Measurements from ENCODE around the gene SEMA3E.
"Not testable (repeated sequence)": the region's sequence is repeated elsewhere in the genome, so short reads cannot be mapped to it uniquely, and the experiment has no call there.

Gene SEMA3E

DNA sequence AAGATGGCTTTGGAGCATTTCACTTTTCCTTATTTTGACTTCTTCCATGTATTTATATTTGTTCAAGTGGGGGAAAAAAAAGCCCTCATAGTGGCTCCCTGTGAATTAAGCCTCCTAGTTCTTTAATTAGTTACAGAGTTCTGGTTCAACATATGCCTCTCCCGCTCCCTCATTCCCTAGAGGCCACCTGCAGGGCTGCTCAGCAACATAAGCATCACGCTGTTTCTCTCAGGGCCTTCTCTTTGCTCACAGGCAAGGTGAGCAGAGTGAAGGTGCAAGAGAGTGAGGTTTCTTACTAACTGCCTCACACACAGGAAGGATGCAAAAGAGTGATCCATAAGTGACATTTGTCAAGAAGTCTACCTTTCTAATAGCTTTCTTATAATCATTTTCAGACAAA lies 196.7 kb downstream of the SEMA3E start:
- no peak for DNase-seq (ENCODE audit: low read depth)

DNA sequence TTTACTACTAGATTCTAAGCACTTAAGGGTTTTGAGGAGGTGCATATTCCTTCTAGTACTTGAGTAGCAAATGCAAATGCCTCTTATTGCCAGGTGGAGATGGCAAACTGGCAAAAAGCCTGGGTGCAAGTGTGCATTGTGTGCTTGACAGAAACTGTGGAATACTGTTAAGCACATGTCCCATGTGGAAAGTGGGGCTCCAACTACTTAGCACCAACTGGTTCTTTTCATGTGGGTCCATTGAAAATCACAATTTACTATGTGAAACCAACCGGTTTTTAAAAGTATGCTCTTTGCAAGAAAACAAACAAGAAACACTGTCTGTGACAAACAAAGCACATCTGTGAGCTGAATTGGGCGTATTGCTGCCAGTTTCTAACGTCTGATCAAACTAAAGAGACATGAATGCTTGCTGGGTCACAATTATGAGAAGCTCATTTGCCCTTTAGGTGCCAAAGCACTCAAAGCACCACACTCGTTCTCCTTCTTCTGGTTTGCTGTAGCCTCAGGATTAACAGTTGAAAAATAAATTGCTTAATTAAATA lies 197.4 kb downstream of the SEMA3E start:
- no peak for DNase-seq (ENCODE audit: low read depth)

DNA sequence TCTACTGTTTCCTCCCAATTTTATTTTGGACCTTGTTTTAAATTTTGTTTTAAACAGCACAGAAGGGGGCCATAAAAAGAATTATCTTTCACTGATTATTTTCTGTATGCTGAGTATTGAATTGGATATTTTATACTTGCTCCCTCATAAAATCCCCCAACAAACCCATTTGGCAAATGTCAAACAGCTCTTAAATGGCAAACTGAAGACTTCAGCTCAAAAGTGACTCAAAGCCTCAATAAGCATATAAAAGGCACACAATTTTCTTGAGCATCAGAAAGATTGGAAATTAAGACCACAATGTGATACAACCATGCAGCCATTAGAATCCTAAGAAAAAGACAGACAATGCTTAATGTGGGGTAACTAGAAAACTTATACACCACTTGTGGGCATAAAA lies 199.2 kb downstream of the SEMA3E start:
- no peak for DNase-seq (ENCODE audit: low read depth)

DNA sequence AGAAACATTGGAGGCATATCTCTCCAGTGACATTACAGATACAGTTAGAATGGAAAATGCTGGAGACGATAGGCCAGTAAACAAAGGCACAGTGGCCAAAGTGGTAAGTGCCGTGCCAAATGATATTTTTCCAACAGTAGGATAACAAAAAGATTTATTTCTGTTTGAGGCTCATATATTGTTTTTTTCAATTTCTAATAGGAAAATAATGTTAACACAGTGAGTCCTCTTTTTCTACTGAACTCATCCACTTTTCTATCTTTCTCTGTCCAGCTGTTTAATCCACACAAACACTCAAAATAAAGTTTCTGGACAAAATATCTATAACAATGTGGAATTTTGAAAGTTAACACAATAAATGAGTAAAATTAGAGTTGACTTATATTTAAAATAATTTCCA lies 201.3 kb downstream of the SEMA3E start:
- DNase-seq (ENCODE audit: low read depth), result no peak

DNA sequence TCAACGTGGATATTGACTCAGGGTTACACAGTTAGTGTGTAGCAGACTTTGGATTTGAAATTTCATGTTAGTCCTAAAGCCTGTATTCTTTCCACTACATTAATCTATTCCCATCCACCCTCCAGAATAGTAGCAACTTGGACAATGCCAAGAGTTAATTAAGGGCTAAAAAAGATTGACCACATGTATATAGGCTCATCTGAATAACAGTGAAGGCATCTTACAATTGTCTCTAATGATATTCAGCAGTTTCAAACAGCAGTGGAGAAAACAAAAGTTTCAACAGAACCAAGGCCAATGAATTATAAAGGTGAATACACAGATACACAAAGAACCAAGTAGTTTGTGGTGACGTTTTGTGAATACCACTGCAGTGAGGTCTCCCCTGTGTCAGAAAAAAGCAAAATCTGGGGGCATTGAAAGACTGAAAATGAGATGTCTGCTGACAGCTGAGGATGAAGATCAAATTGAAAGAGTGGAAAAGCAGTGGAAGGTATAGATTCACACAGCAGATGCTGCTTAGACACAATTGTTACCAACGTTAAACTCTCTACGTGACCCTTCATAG lies 202.8 kb downstream of the SEMA3E start:
- DNase-seq (ENCODE audit: low read depth), result no peak

DNA sequence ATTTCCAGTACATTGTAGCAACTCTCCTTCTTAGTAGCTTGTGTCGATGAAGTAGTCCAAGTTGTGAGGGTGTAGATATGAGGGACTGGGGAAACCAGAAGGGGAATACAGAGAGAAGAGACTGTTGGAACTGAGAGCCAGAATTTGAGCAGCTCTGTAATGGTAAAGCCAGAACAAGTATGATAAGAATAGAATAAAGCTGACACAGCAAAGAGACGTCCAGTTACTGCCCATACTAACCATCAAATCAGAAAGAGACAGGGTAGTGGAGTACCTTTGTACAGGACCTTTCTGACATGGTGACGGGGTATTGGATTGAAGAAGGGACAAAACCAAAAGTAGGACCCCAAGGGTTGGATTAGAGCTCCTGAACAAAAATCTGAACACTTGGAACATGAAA lies 206.0 kb downstream of the SEMA3E start:
- DNase-seq (ENCODE audit: low read depth), result no peak

DNA sequence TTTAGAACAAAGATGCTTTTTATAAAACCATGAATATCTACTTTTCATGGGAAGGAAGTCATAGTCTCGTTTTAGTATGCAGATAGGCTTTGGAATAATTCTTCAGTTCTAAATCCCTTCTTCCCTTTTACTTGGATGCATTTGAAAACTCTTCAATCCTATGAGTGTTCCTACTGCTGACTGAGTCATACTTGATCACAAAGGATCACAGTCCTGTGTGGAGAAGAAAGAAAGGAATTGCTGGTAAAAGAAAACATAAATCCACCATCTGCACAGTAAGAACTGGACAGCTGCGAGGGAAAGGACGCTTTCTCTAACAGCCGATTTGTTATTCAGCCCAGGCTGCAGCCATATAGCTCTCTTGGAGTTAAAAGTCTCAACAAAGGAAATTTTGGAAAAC lies 209.9 kb downstream of the SEMA3E start:
- DNase-seq (ENCODE audit: low read depth), result no peak

DNA sequence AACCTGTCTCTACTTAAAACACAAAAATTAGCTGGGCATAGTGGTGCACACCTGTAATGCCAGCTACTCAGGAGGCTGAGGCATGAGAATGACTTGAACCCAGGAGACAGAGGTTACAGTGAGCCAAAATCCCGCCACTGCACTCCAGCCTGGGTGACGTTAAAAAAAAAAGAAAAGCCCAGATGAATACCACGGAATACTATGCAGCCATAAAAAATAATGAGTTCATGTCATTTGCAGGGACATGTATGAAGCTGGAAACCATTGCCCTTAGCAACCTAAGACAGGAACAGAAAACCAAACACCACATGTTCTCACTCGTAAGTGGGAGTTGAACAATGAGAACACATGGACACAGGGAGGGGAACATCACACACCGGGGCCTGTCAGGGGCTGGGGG lies 218.7 kb downstream of the SEMA3E start:
- not testable (repeated sequence) for DNase-seq (ENCODE audit: low read depth)

DNA sequence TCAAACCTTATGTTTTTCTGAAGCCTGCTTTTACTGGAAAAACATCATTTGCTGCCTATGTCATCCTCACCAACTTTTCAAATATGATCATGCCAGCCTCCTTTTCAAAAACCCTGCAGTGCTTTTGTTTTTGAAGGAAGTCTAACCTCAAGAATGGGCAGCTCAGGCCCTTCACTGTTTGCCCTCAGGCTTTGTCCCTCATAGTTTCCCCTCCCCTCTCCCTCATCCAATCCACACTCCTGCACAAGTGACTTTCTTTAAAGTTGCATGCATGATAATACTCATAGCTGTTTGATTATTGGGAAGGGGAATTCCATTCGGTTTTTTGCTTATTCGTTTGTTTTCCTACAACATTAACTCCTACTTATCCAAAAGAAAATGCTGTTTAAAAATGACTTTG lies 219.4 kb downstream of the SEMA3E start:
- DNase-seq (ENCODE audit: low read depth), result no peak

DNA sequence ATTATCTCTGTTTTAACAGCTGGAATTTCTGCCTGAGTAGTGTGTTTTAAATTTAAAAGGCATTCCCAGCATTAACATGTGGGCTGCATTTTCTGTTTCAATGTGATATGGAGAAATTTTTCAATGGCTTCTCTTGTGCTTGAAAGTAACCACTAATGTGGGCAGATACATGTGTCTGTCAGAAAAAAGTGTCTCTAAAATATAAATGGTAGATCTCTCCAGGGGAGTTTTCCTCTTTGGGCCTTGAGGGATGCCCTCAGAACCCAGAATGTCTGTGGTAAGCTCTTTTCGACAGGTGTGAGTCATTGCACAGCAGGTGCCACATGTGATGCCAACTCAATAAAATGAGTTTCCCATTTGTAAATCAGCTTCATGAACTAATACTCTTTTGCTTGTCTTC lies 221.1 kb downstream of the SEMA3E start:
- no peak for DNase-seq (ENCODE audit: low read depth)

DNA sequence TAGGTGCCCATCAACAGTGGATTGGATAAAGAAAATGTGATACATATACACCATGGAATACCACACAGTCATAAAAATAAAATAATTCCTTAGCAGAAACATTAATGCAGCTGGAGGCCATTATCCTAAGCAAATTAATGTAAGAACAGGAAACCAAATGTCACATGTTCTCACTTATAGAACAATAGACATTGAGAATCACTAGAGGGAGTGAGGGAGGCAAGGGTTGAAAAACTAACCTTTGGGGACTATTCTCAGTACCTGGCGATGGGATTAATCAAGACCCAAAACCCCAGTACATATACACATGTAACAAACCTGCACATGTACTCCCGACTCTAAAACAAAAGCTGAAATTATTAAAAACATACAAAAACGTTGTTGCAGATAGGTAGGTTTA lies 222.6 kb downstream of the SEMA3E start:
- DNase-seq (ENCODE audit: low read depth), result no peak

DNA sequence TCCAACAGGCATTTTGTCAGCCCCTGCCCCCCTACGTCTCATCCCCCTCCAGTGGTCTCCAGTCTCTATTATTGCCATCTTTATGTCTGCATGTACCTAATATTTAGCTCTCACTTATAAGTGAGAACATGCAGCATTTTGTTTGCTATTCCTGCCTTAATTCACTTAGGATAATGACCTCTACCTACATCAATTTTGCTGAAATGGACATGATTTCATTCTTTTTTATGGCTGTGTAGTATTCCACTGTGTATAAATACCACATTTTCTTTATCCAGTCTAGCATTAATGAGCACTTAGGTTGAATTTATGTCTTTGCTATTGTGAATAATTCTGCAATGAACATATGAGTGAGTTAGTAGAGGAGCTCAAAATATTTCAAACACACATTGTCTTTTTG lies 229.9 kb downstream of the SEMA3E start:
- no peak for DNase-seq (ENCODE audit: low read depth)

DNA sequence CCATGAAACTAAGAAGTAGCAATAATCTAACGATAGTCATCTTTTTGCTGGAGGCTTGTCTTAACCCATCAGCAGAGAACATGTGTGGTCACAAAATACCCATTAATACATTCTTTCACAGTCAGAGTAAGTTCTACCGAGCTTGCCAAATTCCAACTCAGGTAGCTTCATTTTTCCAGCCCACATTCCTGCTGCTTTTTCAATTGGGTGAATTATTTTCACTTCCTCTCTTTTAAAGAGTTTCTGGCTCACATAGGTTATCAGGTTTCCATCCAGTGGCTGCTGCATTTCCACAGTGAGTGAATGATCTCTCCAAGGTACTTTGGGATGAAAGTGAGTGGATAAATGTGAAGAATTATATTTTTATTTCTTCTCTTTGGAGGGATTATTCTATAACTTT lies 233.1 kb downstream of the SEMA3E start:
- no peak for DNase-seq (ENCODE audit: low read depth)

DNA sequence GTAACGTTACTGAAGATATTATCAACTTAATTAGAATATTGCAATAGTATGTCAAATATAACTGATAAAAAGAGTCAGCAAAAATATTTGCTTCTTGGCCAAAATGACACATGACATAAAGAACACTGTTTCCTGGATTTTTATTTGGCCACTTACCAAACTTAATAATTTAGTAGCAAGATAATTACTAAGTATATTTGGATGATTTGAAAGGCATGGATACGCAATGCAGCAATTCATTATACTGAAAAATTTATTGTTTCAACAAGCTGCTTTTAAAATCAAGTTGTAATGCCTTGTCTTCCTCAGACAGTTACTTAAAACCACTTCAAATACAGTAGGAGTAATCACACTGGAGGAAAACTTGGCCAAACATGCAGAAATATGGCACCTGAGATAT lies 234.0 kb downstream of the SEMA3E start:
- no peak for DNase-seq (ENCODE audit: low read depth)

DNA sequence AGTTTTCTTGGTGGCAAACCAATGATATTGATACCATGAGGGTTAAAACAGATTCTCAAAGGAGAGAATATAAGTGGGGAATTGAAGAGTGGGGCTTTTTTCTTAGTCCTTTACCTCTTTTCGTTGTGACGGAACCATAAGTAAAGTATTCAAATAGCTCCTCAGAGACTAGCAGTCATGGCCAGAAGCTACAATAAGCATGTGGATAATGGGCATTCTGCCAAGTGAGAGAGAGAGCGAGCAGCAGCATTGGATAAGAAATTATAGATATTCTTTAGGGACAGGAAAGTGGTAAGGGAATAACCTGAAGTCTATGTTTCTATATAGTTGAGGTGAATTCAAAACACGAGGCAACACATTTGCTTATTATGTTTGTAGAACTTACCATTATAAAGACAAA lies 235.1 kb downstream of the SEMA3E start:
- no peak for DNase-seq (ENCODE audit: low read depth)

DNA sequence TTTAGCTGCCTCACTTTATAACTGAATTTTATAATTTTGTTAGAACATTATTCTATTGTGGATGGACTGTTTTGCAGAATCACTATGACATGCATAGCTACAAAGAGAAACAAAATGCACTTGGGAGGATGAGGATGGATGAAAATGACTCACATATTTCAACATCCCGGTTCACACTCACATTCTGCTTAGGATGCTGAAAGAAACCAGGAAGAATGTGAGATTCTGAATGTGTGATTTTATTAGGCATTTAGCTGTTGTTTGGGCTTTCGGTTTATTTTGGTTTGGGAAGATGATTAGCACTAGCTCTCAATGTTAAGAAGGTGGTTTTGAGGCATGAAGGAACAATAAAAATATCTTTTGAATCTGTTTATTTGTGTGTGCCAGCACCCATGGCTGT lies 235.5 kb downstream of the SEMA3E start:
- DNase-seq (ENCODE audit: low read depth), result no peak

DNA sequence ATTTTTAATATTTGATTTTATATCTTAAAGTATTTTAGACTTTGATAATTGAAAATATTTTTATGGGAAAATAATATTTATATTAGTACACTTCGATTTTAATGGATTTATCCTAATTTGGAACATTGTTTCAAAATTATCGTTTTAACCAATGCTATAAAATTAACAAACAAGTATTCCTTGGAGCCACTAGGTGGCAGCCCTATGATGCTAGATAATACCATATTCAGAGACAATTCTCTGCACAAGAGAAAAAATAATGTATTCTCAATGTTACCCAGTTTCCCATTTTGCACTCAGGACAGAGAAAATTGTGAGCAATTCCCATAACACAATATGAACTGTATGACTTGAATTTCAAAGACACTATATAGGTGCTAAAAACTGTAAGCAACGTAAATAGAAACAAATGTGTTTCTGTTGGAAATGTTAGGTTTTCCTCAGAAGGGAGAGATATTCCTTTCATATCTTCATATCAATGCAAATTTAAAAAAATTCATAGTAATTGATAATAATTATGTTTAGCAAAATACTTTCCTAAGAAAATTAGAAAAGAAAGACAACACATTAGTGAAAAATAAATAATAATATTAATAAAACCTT lies 237.8 kb downstream of the SEMA3E start:
- DNase-seq (ENCODE audit: low read depth), result no peak

DNA sequence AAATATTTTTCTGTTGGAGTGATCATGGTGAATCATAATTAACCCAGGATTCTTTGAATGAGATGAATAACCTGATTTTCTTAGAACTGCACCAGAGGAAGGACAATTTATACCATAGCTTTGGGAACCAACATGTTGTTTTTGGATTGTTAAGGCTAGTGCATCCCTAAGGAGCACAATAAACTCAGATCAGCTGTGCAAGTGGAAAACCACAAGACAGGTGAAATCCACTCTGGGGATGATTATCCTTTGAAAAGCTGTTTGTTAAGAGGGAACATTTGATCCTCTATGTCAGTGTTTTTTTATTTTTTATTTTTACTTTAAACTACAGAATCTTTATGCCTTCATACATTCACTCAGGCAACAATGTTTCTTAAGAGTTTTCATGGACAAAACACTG lies 254.2 kb downstream of the SEMA3E start:
- no peak for DNase-seq (ENCODE audit: low read depth)

DNA sequence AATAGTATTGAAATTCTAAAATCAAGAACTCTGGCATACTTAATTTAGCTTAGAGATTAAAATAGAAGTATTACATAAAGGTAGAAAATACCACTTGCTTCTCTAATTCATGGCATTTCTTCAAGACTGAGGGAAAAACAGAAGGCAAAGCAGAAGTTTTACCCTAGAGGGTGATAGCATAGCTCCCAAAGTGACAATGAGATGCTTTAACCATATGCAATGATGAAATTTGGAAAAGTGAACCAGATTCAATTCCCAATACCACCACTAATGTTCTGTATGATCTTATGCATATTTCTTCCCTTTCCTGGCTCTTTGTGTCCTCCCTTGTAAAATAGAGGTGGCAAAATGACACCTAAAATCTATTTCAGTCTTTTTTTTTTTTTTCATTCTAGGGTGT lies 260.5 kb downstream of the SEMA3E start:
- DNase-seq (ENCODE audit: low read depth), result no peak

DNA sequence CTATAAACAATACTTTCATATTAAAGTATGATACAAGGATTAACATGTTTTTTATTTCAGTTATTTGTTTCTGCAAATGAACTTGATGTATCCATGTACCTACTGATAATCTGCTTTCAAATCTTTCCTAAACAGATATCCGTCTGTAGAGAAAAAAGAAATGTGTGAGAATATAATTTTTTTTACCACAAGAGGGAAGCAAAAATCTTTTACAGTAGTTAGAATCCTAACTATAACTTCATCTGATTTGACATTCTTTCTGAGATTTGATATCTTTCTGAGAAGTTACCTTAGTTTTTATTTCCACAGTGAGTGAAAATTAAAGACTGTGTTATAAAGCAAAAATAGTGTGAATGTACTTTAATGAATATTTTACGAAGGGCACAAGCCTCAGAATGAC lies 282.3 kb downstream of the SEMA3E start:
- no peak for DNase-seq (ENCODE audit: low read depth)

DNA sequence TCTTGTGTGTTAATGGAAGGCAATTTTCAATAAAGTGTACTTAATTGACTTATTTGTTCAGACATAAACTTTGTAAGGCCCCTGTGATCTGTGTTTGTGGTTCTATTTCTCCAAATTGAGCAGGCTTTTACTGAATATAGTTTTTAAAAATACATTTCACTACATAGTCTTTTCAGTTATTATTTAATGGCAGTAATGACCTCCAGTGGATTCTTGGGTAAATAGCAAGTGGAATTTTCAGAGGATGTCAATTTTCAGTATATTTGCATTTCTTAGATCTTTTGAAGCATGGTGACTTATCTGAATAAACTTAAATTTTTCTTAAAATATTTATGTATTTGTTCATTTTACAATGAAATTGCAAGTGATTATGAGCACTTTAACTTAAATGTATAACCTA lies 283.2 kb downstream of the SEMA3E start:
- DNase-seq (ENCODE audit: low read depth), result no peak

DNA sequence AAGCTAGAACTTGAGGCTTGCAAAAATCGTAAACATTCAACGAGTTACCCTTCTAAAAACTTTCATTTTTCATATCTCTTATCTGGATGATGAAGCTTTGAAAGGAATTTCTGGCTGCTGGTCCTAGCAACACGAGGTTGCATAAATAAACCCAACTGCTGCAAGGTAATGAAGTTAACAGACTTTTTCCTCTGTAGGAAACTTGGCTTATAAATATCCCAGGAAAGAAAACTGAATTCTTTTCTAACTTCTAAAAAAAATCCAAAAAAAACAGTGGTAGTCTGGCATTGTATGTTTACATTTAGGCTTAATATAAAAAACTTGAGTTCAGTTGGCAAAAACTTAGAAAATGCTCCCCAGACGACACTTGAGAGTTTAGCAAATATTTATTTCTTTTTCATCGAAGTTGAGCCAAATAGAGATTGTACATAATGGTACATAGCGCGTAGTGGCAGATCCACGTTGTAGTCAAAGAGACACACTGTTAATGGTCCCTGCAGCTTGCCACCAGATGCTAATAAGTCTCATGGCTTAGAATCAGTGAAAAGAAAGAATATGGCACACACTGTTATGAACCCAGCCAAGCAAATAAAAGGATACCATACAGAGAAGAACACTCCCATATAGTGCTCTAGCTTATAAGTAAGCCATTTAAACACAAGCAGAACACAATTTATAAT lies 285.9 kb downstream of the SEMA3E start:
- no peak for DNase-seq (ENCODE audit: low read depth)

DNA sequence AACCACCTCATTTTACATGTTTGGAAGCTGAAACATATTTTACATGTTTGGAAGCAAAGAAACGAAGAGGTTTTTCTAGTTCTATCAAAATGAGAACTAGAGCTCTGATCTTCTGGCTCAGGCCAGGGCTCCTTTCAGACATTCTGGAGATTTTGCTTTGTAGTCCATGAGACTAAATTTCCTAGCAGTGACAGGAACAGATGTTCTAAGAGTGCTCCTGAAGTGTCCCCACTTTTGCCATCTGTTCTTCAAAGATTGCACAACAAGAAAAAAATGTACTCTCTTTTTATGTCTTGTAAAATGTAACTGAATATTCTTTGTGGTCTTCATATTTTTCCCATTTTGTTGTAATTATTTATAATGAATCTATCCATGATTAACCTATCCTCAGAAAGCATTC lies 289.8 kb downstream of the SEMA3E start:
- no peak for DNase-seq (ENCODE audit: low read depth)

DNA sequence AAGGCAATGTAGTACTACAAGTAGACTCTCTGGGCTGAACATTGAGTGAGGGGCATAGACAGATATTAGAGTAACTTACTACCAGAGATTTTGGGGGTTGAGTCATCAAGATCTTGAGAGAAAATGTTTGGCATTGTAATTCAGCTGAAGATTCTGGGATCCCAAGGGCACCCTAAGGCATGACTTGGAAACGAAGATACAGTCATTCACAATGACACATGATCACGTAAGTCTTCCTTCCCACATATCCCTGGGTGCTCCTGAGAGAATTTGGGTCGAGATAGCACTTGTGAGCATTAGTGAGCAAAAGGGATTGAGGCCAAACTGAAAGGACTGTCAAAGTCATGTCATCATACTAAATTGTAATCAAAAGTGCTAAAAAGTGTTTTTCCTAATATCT lies 293.8 kb downstream of the SEMA3E start:
- no peak for DNase-seq (ENCODE audit: low read depth)

All from stimulated activated CD8-positive, alpha-beta memory T cell treated with anti-CD3 and anti-CD28 coated beads, Interleukin-7, amount 100 ng/mL, for 24 hours (primary cell).